Prostate gland (tissue), 2 donors: ENCODE data around the gene ANLN. TPM values are rescaled to one million over a fixed set of nuclear protein-coding genes. Genes with fewer than 3 reads are reported as not detected.
"Not testable (repeated sequence)": the region's sequence is repeated elsewhere in the genome, so short reads cannot be mapped to it uniquely, and the experiment has no call there.

Experiments used
- DNase-seq: peaks from one replicate; pipeline ENCODE4 v3.0.0-alpha.2; 2019; ENCODE audit warnings: low spot score
- H3K27ac ChIP-seq, 2 donors: fragments of 200-600 bp; sonication (generic); 2 replicates each; pipeline ENCODE4 v1.5.1; 2017 to 2019
- H3K27me3 ChIP-seq: fragments of 200-600 bp; sonication (generic); replicated peaks from 2 replicates; pipeline ENCODE4 v1.5.1; 2019; ENCODE audit not compliant: insufficient read depth
- H3K36me3 ChIP-seq, 2 donors: fragments of 200-600 bp; sonication (generic); 1 replicate in 1 of 2; 2 replicates in 1 of 2; pipeline versions ENCODE4 v1.5.1 to v1.8.1; 2017 to 2019
- H3K4me1 ChIP-seq: fragments of 200-600 bp; sonication (generic); replicated peaks from 2 replicates; pipeline ENCODE4 v1.5.1; 2019
- H3K4me3 ChIP-seq, 2 donors: fragments of 200-600 bp; sonication (generic); 2 replicates each; pipeline ENCODE4 v1.5.1; 2017 to 2019
- H3K9me3 ChIP-seq: fragments of 200-600 bp; sonication (generic); 2 replicates; pipeline ENCODE4 v1.5.1; 2017
- CTCF ChIP-seq, 4 experiments: fragments of 200-600 bp in 2 of 4; fragments of 450-650 bp in 2 of 4; sonication (generic) in 2 of 4; IDR thresholded peaks; 1 replicate in 3 of 4; 2 replicates in 1 of 4; pipeline ENCODE4 v1.5.1; 2016 to 2019; ENCODE audit warnings: antibody characterized with exemption in 4 of 4, mild to moderate bottlenecking in 2 of 4, moderate library complexity in 2 of 4
- POLR2A ChIP-seq: fragments of 450-650 bp; IDR thresholded peaks from one replicate; pipeline ENCODE4 v1.6.1; 2016; ENCODE audit warnings: antibody characterized with exemption, mild to moderate bottlenecking
- POLR2AphosphoS5 ChIP-seq: sonication (generic); formaldehyde crosslinking; IDR thresholded peaks from one replicate; pipeline ENCODE4 v1.6.1; 2017; ENCODE audit warnings: antibody characterized with exemption
- WGBS: methylation state at CpG from one replicate; pipeline ENCODE4 v1.1.5; 2018; 5-methylcytosine and 5-hydroxymethylcytosine counted together
- intact Hi-C: fragments of 100-400 bp; cut with DNase I; formaldehyde crosslinking; loops from one replicate; pipeline ENCODE4 v1.14.2; 2022
- total RNA-seq, 2 donors: library from RNA; depleted of rRNA; stranded (reverse); fragments of >200 nt; gene quantifications; one replicate each; pipeline ENCODE4 v1.1.0, GENCODE V29; 2016

The ANLN gene
- total RNA-seq, 2 donors from 2014 or later: 9.9 to 13.6 TPM

GRCh38 chr7:36464271-36464670 is 74.6 kb downstream of the ANLN start:
- Histone ChIP-seq H3K36me3 (no peaks in the 10 kb centered on the region), H3K4me1 (no peaks in the 10 kb centered on the region), H3K27ac (no peak overlapping the region), H3K9me3 (no peaks in the 10 kb centered on the region), H3K27me3 (no peaks in the 10 kb centered on the region), H3K4me3 (no peak overlapping the region)
- intact Hi-C loops: no loop called here
- DNase-seq: no peak
- TF ChIP-seq POLR2A (no peak), CTCF (IDR thresholded peaks at IDR 0.05) (no peak), POLR2AphosphoS5 (no peak)
- 87% methylated on average over 3 of the region's 3 CpGs for WGBS

GRCh38 chr7:36466001-36466400 is 76.3 kb downstream of the ANLN start:
- H3K4me1 ChIP-seq, DNase-seq, H3K27ac ChIP-seq, H3K36me3 ChIP-seq, intact Hi-C loops, H3K27me3 ChIP-seq, H3K4me3 ChIP-seq, H3K9me3 ChIP-seq: not testable (repeated sequence)
- 78% methylated on average over 5 of the region's 5 CpGs for whole genome bisulfite sequencing

GRCh38 chr7:36468370-36469101 is 78.9 kb downstream of the ANLN start:
- no peaks in the 10 kb centered on the region for H3K4me1 ChIP-seq
- no peaks in the 10 kb centered on the region for H3K27me3 ChIP-seq
- WGBS: 53% methylated on average over 2 of the region's 2 CpGs
- no peak for DNase-seq
- no peak overlapping the region for H3K27ac ChIP-seq
- TF ChIP-seq POLR2AphosphoS5 (no peak), POLR2A (no peak), CTCF (IDR thresholded peaks at IDR 0.05) (no peak)
- H3K9me3 ChIP-seq: no peaks in the 10 kb centered on the region
- H3K36me3 ChIP-seq: no peaks in the 10 kb centered on the region
- intact Hi-C loops: no loop called here
- H3K4me3 ChIP-seq: no peak overlapping the region

- Histone ChIP-seq H3K36me3 (no peaks in the 10 kb centered on the region), H3K4me3 (no peak overlapping the region), H3K4me1 (no peaks in the 10 kb centered on the region), H3K27me3 (no peaks in the 10 kb centered on the region), H3K27ac (no peak overlapping the region), H3K9me3 (no peaks in the 10 kb centered on the region)
- TF ChIP-seq POLR2AphosphoS5: no peak
- TF ChIP-seq POLR2A: no peak
- TF ChIP-seq CTCF (IDR thresholded peaks at IDR 0.05): no peak
- intact Hi-C loops: no loop called here
- no peak for DNase-seq
Observed at GRCh38 chr7:36469236-36469635, 79.6 kb downstream of the ANLN start.

GRCh38 chr7:36472141-36472729 is 82.6 kb downstream of the ANLN start:
- 54% methylated on average over 3 of the region's 3 CpGs for WGBS
- Histone ChIP-seq H3K27ac (no peak overlapping the region), H3K4me3 (no peak overlapping the region), H3K27me3 (no peaks in the 10 kb centered on the region), H3K9me3 (no peaks in the 10 kb centered on the region), H3K36me3 (no peaks in the 10 kb centered on the region), H3K4me1 (no peaks in the 10 kb centered on the region)
- TF ChIP-seq CTCF (IDR thresholded peaks at IDR 0.05) (no peak), POLR2AphosphoS5 (no peak), POLR2A (no peak)
- intact Hi-C loops: no loop called here
- DNase-seq: no peak
